Astrocyte (in vitro differentiated cells and primary cell): ENCODE measurements around the gene PPP1R16B. TPM values are rescaled to one million over a fixed set of nuclear protein-coding genes. Genes with fewer than 3 reads are reported as not detected.
"Not testable (repeated sequence)": the region's sequence is repeated elsewhere in the genome, so short reads cannot be mapped to it uniquely, and the experiment has no call there.

Experiments
- DNase-seq: peaks from one replicate; pipeline ENCODE4 v3.0.0-alpha.2; 2010; ENCODE audit warnings: low read depth
- FAIRE-seq: peaks from 2 replicates; lab custom pipeline; 2011; peaks lifted over from hg19 to GRCh38; lab: Jason Lieb, UNC
- H2AFZ ChIP-seq: 2 replicates; pipeline ENCODE4 v1.6.0; 2012; ENCODE audit warnings: low read depth, low read length, inconsistent platforms
- H3K27ac ChIP-seq: 2 replicates; pipeline ENCODE4 v1.5.1; 2011; ENCODE audit warnings: low read depth, low read length, inconsistent platforms
- H3K27me3 ChIP-seq: 2 replicates; pipeline ENCODE4 v1.6.0; 2011; ENCODE audit warnings: low read length, inconsistent platforms; ENCODE audit not compliant: insufficient read depth
- H3K36me3 ChIP-seq: 2 replicates; pipeline ENCODE4 v1.5.1; 2011; ENCODE audit warnings: low read length, inconsistent platforms; ENCODE audit not compliant: insufficient read depth
- H3K4me1 ChIP-seq: 2 replicates; pipeline ENCODE4 v1.5.1; 2011; ENCODE audit warnings: low read length, inconsistent platforms; ENCODE audit not compliant: insufficient read depth
- H3K4me2 ChIP-seq: 2 replicates; pipeline ENCODE4 v1.6.0; 2012; ENCODE audit warnings: low read length, inconsistent platforms
- H3K4me3 ChIP-seq: 2 replicates; pipeline ENCODE4 v1.5.1; 2011; ENCODE audit warnings: low read depth, mild to moderate bottlenecking, low read length, inconsistent platforms; ENCODE audit not compliant: insufficient read depth
- H3K79me2 ChIP-seq: 2 replicates; pipeline ENCODE4 v1.6.0; 2012; ENCODE audit warnings: mild to moderate bottlenecking, low read length, inconsistent platforms; ENCODE audit not compliant: insufficient read depth
- H3K9ac ChIP-seq: 2 replicates; pipeline ENCODE4 v1.6.0; 2012; ENCODE audit warnings: mild to moderate bottlenecking, low read length, inconsistent platforms
- H3K9me3 ChIP-seq: 2 replicates; pipeline ENCODE4 v1.5.1; 2012; ENCODE audit warnings: low read depth, mild to moderate bottlenecking, low read length, inconsistent platforms; ENCODE audit not compliant: insufficient read depth
- H4K20me1 ChIP-seq: 2 replicates; pipeline ENCODE4 v1.6.0; 2012; ENCODE audit warnings: low read length, inconsistent platforms; ENCODE audit not compliant: insufficient read depth
- H3K27ac Mint-ChIP-seq: one replicate; pipeline ENCODE4 v1.8.0; 2021; ENCODE audit warnings: mild to moderate bottlenecking, mixed read lengths; ENCODE audit not compliant: unreplicated experiment
- H3K27me3 Mint-ChIP-seq: one replicate; pipeline ENCODE4 v1.8.0; 2021; ENCODE audit warnings: low read depth, mixed read lengths; ENCODE audit not compliant: unreplicated experiment
- H3K36me3 Mint-ChIP-seq: one replicate; pipeline ENCODE4 v1.8.0; 2021; ENCODE audit warnings: low read depth, mixed read lengths; ENCODE audit not compliant: unreplicated experiment
- H3K4me1 Mint-ChIP-seq: one replicate; pipeline ENCODE4 v1.8.0; 2021; ENCODE audit warnings: low read depth, mixed read lengths; ENCODE audit not compliant: unreplicated experiment
- H3K4me3 Mint-ChIP-seq: one replicate; pipeline ENCODE4 v1.8.0; 2021; ENCODE audit warnings: mild to moderate bottlenecking, moderate library complexity, mixed read lengths; ENCODE audit not compliant: unreplicated experiment
- H3K9me3 Mint-ChIP-seq: one replicate; pipeline ENCODE4 v1.8.0; 2021; ENCODE audit warnings: mild to moderate bottlenecking, mixed read lengths; ENCODE audit not compliant: unreplicated experiment
- CTCF ChIP-seq: IDR thresholded peaks from 2 replicates; pipeline ENCODE4 v1.5.1; 2011; ENCODE audit warnings: low read depth, mild to moderate bottlenecking, inconsistent platforms, low read length, moderate library complexity; ENCODE audit not compliant: insufficient read depth
- EZH2 ChIP-seq: IDR thresholded peaks from 2 replicates; pipeline ENCODE4 v1.6.1; 2012; ENCODE audit warnings: mild to moderate bottlenecking, low read length, inconsistent platforms; ENCODE audit not compliant: insufficient read depth
- total RNA-seq: library from RNA; stranded (reverse); gene quantifications from 2 replicates; pipeline ENCODE4 v1.2.1, GENCODE V29; 2021

The PPP1R16B gene
- total RNA-seq, 1 donor from 2014 or later, result 0.68 TPM

GRCh38 chr20:38957915-38958485 lies 152.5 kb downstream of the PPP1R16B start:
- no peaks in the 10 kb centered on the region for H3K36me3 Mint-ChIP-seq
- no peak overlapping the region for H3K27ac ChIP-seq
- no peak overlapping the region for H3K4me3 ChIP-seq
- H4K20me1 ChIP-seq, result no peaks in the 10 kb centered on the region
- H3K4me3 Mint-ChIP-seq, result no peak overlapping the region
- H3K9me3 Mint-ChIP-seq, result no peaks in the 10 kb centered on the region
- H3K9me3 ChIP-seq, result no peaks in the 10 kb centered on the region
- H3K27me3 ChIP-seq, result no peaks in the 10 kb centered on the region
- DNase-seq, result no peak
- no peak overlapping the region for H2AFZ ChIP-seq
- peaks cover 9% of the 10 kb centered on the region for H3K79me2 ChIP-seq
- no peak overlapping the region for H3K9ac ChIP-seq
- FAIRE-seq, result no peak
- H3K27me3 Mint-ChIP-seq, result no peaks in the 10 kb centered on the region
- H3K27ac Mint-ChIP-seq, result no peak overlapping the region
- peaks cover 3% of the 10 kb centered on the region for H3K4me1 Mint-ChIP-seq
- TF ChIP-seq EZH2 (no peak), CTCF (no peak)
- H3K4me1 ChIP-seq, result peaks cover 4% of the 10 kb centered on the region
- H3K4me2 ChIP-seq, result no peak overlapping the region
- no peaks in the 10 kb centered on the region for H3K36me3 ChIP-seq

- not testable (repeated sequence) for H3K4me2 ChIP-seq, H3K4me1 Mint-ChIP-seq, FAIRE-seq, H3K36me3 Mint-ChIP-seq, H3K36me3 ChIP-seq, H3K27me3 Mint-ChIP-seq, H3K4me3 ChIP-seq, H3K9me3 ChIP-seq, H3K9me3 Mint-ChIP-seq, H2AFZ ChIP-seq, H4K20me1 ChIP-seq, H3K4me3 Mint-ChIP-seq, H3K9ac ChIP-seq, H3K27ac ChIP-seq, H3K27me3 ChIP-seq, DNase-seq, H3K4me1 ChIP-seq, H3K27ac Mint-ChIP-seq
- H3K79me2 ChIP-seq, result peaks cover 29% of the 10 kb centered on the region
These were observed 154.7 kb downstream of the PPP1R16B start for GRCh38 chr20:38960187-38960687.

GRCh38 chr20:38961530-38962043 lies 156.1 kb downstream of the PPP1R16B start:
- H3K79me2 ChIP-seq, result peaks cover 36% of the 10 kb centered on the region
- peaks cover 6% of the 10 kb centered on the region for H3K4me1 ChIP-seq
- H3K27ac ChIP-seq, result peak overlapping the region; percentile 54
- Mint-ChIP-seq H3K9me3 (no peaks in the 10 kb centered on the region), H3K4me3 (peak overlapping the region; percentile 98), H3K4me1 (peaks cover 6% of the 10 kb centered on the region), H3K36me3 (no peaks in the 10 kb centered on the region), H3K27me3 (no peaks in the 10 kb centered on the region), H3K27ac (peak overlapping the region; percentile 68)
- DNase-seq (no peak), FAIRE-seq (no peak)
- H3K4me2 ChIP-seq, result peak overlapping the region; percentile 94
- no peaks in the 10 kb centered on the region for H3K27me3 ChIP-seq
- H3K9me3 ChIP-seq, result no peaks in the 10 kb centered on the region
- peak overlapping the region; percentile 97 for H3K4me3 ChIP-seq
- peak overlapping the region; percentile 98 for H3K9ac ChIP-seq
- H4K20me1 ChIP-seq, result no peaks in the 10 kb centered on the region
- H2AFZ ChIP-seq, result peak overlapping the region; percentile 96
- TF ChIP-seq CTCF (no peak), EZH2 (no peak)
- H3K36me3 ChIP-seq, result no peaks in the 10 kb centered on the region
